Endothelial cell of hepatic sinusoid (primary cell): ENCODE results near the gene FBXL15.

Experiments
- in situ Hi-C: cut with HindIII; loops from 2 replicates; pipeline ENCODE4 v1.10.0; 2017; ENCODE audit warnings: low sequenced_read_pairs

The FBXL15 gene

DNA sequence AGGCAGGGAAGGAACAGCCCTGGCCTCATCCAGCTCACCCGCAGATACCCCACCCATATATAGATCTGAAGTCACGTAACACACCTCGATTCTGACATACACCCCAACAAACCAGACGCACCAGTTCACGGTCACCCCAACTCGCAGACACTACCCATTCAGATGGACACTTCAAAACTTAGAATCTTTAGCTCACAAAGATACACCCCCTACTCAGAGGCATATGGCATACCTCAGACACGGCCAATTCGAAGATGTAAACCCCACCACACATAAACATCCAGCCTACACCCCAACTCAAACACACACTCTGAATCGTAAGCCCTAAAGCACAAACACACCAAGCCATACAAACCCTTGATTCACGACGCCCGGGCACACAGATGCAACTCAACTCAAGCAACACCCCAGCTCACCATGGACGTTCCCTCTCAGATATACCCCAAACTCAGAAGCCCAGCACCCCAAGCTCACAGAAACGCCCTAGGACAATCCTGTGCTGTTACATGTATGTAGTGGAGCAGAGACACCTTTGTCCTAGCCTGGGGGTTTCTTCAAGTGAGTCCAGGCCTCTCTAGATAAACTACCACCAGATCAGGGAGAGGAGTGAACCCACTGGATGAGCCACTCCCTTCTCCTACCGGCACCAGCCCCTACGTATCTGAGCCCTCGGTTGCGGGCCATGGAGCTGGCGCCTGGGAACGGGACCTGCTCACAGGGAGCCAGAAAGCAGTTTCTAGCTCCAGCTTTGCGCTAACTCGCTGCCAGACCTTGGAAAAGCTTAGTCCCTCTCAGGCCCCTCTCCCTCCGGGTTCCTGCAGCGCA is 10.8 kb upstream of the FBXL15 start:
- in situ Hi-C loops: no loop called here

DNA sequence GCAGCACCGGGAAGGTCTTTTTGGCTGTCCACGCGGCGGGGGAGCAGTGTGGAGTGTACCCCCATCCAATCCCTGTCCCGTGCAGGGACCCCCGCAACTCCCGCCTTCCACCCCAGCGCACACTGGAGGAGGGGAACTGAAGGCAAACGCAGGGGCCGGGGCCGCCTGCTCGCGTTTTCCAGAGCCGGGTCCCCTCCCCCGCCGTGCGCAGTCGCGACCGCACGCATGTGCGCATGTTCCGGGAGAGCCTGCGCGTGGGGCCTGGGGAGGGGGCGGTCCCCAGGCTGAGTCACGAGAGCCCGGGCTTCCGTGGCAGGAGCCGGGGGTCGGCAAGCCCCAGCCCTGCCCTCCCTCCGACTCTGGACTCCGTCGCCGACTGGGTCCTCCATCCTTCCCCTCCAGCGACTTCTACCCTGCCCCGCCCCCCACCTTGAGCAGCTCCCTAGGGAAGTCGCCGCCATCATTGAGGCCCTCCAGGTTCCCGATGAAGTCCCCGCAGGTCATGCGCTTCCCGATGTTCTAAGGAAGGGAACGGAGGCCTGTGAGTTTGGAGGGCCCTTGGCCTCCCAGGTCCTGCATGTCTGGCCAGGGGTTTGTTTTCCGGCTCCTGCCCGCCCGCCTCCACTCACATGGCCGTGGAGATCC is 10.1 kb upstream of the FBXL15 start:
- in situ Hi-C loops: no loop called here

DNA sequence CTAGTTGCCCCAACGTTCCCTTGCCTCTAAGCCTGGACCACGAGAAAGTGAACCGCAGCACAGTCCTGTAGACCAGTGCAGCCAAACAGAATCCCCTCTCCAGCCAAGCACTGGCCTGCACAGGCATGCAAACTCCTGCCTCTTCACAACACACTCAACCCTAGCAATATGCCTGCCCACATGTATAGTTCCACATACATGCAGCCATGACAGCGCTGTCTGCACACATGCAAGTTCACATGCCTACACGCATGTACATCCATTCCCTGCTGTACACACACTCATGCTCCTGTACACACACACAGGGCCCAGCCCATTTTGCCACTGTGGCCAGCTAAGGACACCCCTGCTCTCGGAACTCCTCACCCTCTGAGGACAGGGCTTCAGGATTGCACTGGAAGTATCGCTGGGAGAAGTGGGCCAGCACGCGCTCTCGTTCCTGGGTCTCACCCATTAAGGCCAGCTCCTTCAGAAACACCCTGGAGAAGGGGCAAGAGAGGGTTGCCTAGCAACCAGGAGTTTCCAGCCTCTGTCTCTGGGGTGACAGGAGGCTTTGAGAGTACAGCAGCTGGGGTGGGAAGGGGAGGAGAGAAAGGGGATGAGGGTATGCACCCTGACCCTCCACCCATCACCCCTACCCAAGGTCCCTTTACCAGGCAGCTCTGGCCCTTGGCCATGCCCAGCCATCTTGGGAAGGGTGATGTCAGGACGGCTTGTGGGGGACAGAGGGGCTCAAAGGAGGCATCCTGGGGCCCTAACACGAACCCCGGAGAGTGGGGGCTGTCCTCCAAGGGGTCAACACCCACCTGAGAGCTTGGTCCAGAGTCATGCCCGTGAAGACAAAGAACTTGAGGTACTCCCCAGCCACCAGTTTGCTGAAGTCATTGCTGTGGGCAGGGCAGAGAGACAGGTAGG is 9.0 kb upstream of the FBXL15 start:
- in situ Hi-C loops: no loop called here

DNA sequence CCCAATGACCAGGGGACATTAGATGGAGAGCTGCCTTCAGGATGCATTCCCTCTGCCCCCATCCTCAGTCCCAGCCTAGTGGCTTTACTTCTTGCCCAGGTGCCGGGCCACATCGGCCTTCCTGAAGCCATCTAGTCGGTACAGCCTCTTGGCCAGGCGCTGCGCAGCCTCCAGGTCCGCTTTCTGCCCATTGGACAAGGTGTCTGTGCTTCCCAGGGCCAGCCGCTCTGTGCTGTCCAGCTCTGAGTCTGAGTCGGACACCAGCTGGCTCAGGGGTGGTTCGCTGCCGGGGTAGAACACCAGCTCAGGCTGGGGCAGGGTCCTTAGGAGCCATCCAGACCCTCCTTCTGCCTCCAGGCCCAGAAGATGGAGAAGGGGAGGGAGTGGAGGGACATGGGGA is 8.3 kb upstream of the FBXL15 start:
- in situ Hi-C loops: no loop called here

DNA sequence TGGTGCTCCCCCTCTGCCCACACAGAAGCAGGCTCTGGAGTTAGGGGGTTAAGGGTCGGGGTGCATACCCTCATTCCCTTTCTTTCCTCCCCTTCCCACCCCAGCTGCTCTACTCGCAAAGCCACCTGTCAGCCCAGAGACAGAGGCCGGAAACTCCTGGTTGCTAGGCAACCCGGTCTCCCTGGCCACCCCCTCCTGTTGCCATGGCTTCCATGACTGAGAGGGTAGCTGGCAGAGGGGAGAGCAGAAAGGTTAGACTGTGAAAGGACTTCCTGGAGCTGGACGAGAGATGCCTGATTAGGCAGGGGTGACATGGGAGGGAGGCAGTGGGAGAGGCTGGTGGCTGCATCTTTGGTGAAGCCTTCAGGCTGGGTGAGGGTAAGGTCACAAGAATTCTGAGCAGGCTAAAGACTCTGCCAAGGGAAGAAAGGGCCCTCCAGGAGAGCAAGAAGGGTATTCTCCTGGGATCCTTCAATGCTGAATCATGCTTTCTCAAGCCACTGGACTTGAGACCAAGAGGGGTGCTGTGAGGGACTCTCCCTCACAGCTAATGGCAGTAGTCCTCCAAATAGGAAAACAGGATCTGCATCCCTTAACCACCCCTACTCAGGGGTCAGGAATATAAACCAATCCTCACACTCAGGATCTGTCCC is 7.5 kb upstream of the FBXL15 start:
- in situ Hi-C loops: no loop called here

DNA sequence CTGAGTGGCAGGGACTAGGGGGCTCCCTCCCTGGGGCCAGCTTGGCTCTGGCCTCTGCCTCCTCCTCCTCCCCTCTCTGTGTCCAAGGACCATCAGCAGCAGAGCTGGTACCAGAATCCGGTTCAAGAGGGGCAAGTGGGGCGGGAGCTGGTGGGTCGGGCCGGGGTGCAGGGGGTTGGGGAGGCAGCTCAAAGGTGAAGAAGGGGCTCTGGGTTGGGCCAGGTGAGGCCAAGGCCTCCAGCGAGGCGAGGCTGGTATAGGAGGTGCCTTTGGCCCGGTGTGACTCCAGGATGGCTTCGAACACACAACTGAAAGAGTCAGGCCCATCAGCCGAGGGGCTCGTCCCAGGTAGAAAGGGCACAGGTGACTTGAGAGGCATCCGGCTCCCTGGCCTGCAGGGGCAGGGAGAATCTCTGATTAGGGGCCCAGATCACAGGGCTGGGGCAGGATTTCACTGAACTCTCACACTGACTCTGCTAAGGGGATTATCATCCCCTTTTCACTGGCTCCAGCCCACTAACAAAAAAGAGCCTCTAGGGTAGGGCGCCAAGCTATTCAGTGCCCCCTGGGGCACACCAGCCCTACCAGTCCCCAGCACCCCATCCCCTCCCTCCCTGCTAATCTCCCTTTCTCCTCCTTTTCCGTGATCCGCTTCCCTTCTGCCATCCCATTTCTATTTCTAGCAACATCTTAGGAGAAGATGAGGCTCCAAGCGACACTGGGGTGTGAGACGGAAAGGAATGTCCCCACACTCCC is 6.7 kb upstream of the FBXL15 start:
- in situ Hi-C loops: no loop called here

DNA sequence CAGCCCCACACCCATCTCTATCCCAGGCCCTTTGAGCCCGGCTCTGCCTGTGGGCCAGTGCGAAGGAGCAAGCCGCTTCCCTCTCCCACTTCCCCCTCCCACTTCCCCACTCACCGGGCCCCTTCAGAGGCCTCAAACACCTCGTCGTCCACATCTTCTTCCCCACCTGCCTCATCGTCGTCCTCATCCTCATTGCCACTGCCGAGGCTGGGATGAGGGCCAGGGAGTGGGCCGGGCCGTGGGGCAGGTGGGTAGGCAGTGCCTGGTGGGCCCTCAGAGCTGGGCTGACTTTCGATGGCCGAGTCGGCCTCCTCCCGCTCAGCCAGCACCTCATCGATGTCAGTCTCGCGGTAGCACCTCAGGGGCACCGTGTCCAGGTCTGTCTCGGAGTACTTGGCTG is 5.9 kb upstream of the FBXL15 start:
- in situ Hi-C loops: no loop called here

DNA sequence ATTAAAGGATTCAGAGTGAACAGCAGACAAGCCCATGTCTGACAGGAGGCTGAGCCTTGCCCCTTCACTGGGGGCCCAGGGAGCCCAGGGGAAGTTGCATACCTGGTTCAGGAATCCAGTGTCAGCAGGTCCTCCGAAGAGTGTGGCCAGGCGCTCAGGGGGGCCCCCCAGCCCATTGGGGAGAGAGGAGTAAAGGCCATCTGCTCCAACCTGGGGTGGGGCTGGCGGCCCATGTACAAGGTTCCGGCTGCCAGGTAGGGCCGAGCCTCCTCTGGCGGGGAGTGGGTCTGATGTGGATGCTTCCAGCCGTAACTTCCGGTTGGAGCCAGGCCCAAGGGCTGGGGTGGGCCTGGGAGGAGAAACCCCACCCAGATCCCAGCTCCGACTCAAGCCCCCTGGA is 4.4 kb upstream of the FBXL15 start:
- in situ Hi-C loops: no loop called here

DNA sequence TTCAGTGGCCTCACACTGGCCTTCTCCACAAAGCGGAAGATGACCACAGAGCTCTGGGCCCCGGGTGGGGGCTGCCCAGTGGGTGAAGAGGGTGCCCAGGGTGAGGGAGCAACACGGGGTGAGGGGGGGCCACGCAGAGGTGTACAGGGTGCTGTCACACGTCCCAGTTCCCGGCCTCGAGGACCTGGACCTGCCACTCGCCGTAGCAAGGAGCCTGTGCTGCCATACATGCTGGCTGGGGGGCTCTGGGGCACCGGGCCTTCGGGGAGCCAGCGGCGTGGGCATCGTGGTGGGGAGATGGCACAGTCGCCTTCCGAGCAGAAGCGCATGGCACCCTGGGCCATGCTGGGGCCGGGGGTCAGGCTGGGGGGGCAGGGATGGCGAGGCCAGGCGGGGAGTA is 3.9 kb upstream of the FBXL15 start:
- in situ Hi-C loops: no loop called here

DNA sequence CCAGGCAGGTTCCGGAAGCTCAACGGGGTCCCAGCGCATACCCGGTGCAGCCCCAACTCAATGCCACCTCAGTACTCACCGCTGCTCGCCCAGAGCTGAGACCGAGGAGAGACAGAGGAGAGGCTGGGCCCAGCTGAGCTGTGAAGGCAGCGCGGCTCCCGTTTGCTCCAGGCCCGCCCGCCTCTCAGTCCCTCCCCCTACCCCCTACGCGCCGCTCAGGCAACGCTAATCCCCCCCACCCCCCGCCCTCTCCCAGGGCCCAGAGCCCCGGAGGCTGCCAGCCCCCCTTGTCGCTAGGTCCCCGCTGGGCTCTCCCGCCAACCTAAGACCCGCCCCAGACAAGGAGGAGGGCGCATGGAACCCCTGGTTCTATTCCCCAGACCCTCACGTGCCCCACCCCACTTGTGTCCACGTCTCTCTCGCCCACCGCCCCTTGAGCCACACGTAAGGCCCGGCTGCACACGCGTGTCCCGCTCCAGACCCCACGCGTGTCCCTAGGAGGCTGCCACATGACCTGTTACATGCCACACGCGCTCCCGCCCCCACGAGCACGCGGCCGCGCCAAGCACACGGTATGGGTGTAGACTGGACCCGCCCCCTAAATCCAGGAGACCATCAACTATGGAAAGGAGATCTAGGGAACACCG is 1.9 kb upstream of the FBXL15 start, which contains the start of gene PSD:
TSS of gene PSD (minus strand) at position 164 of the 647 bp plus-strand sequence. CDS start 1,747 bp downstream, outside the sequence.
- in situ Hi-C loops: no loop called here

DNA sequence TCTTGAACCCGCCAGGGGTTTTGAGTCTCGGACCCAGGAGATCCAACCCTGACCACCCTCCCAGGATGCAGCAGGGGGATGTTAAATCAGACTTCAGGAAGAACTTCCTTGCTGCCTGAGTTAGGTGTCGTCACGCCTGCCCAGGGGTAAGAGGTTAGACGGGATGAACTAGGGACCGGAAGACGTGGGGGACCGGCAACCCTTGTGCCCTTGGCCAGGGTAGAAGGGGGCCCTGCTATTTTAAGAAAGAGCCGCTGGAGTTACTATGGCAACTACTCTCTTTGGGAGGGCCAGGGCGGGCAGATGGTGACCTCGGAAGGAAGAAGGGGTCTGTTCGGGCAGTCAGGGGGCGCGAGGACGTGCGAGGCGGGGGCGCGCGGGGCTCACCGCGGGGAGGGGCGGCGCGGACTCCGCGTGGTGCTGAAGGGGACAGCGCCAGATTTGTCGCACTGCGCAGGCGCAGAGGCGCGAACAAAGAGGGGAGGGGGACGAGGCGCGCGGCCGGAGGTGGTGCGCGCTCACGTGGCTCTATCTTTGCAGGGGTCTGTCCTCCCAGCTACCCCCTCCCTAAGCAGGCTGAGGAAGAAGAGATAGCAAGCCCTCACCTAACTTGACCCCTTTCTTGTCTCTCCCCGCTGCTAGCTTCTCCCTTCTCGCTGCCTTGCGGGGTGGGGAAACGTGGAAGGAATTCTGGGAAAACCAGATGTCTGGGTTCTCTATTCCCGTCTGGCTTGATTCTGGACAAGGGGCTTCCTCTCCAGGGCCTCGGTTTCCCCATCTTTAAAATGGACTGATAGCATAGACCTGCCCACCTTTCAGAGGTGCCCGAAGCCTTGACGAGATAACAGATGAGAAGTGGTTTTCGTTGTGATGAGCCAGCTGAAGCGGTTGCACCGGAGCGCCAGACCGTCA is 1.1 kb upstream of the FBXL15 start:
- in situ Hi-C loops: no loop called here

DNA sequence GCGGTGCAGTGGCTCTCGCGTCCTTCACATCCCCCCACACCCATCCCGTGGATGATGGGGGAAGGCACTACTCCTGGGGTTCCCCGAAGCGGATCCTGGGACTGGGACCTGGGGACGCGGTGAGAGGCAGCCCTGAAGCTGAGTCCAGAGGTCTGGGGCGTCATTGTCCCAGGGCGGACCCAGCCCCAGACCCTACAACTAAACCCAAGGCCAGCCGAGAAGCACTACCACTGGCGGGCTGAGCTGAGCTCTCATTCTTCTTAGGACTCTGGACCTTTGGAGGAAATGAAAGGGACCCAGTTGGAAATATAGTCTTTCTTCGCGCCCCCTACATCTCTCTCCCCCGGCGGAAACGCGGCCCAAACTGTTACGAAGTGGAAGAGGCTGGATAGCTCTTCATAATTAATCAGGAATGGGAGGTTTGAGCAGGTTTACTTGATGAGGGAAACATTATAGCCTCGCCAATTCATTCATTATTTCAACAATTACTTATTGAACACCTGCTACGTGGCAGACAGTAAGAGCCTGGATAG is 389 bp upstream of the FBXL15 start:
- in situ Hi-C loops: no loop called here

DNA sequence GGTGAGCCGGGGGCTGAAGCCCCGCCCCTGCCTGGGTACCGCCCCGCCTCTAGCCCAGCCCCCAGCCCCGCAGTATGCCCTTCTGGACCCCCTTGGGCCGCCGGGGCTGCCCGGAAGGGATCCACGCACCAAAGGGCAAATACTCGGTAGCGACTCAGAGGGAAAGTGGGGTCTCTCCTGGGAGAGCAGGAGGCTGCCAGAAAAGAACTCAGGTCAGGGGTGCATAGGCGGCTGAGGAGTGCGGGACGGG is 796 bp downstream of the FBXL15 start:
- in situ Hi-C loops: no loop called here

DNA sequence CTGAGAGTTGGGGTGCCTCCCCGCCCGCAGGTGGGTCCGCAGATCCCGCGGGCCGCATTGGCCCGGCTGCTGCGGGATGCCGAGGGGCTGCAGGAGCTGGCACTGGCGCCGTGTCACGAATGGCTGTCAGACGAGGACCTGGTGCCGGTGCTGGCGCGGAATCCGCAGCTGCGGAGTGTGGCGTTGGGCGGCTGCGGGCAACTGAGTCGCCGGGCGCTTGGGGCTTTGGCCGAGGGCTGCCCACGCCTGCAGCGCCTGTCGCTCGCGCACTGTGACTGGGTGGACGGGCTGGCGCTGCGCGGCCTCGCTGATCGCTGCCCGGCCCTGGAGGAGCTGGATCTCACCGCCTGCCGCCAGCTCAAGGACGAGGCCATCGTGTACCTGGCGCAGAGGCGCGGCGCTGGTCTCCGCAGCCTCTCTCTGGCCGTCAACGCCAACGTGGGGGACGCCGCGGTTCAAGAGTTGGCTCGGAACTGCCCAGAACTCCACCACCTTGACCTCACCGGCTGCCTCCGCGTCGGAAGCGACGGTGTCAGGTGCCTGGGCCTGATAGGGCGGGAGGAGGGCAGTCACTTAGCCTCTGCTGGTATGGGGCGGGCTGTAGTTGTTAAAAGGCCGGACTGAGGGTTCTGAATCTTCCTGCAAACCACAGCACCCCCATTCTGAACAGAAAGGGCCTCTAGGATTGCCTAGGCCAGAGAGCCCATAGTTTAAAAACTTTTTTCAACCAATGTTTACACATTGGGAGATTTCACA is 1.3 kb downstream of the FBXL15 start:
- in situ Hi-C loops: no loop called here

DNA sequence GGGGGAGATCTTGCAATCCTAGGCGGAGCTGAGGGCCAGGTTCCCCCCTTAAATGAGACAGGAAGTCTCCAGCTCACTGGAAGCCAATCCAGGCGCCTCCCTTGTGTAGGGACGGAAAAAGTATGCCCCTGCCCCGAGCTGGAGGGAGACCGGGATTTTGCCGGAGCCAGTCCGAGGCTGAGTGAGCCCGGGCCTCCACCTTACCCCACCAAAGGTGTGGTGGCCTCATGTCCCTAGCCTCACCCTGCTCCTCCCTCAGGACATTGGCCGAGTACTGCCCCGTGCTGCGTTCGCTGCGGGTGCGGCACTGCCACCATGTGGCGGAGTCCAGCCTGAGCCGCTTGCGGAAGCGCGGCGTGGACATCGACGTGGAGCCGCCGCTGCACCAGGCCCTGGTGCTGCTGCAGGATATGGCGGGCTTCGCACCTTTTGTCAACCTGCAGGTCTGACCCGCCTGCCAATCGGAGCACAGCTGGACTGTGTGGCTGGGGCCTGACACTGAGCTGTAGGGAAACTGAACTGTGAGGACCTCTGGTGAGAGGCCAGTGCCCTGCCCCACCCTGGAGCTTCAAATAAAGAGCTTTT is 2.0 kb downstream of the FBXL15 start:
- in situ Hi-C loops: no loop called here

DNA sequence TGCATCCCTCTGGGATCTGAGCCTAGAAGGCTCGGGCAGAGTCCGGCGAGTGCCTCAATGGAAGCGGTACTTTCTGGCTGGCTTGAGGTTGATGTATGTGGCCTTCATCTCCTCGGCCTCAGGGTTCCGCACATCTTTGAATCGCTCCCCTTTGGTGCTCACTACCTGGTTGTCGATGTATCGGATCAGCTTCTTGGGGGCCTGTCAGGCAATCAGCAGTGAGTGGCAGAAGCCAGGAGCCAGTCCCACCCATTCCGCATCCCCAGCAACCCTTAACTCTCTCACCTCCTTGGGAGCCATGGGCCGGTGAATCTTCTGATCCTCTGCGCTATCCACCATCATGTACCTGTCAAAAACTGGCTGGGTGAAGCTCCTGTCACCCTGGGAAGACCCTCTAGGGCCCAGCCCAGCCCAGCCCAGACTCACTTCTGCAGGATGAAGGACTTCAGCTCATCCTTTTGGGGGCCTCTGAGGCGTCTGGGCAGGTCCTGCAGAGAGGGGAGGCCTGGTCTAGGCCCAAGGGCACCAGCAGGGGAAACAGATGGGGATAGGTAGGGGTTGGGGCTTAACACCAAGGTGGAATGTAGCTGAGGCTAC is 2.8 kb downstream of the FBXL15 start:
- in situ Hi-C loops: no loop called here

DNA sequence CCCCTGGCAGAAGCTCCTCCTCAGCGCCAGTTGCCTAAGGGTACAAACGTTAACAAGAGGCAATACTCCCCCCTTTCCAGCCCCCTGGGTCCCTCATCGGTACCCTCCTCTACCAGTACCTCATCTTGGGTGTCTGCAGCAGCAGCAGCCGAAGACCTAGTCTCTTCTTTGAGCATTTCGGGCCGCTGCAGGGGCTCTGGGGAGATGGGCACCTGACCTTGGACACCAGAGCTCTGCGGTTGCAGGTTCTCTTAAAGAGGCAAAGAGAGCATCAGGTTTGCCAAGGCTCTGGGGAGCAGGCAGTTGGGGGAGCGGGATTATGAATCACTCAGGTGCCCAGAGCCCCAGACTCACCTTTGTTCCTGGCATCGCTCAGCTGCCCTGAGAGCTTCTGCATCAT is 3.5 kb downstream of the FBXL15 start:
- in situ Hi-C loops: no loop called here
